IPS-18c (cell line): Measurements from ENCODE around the gene GGCX.
A peak's percentile ranks its signal among the peaks of the same experiment; 100 is the strongest.
"Not testable (repeated sequence)": the region's sequence is repeated elsewhere in the genome, so short reads cannot be mapped to it uniquely, and the experiment has no call there.

Experiments
- H3K4me3 ChIP-seq: 2 replicates; pipeline ENCODE4 v1.7.0; 2013; ENCODE audit warnings: low read depth, mild to moderate bottlenecking, low read length, moderate library complexity; ENCODE audit not compliant: insufficient read depth
- H3K9me3 ChIP-seq: one replicate; pipeline ENCODE4 v1.6.1; 2013; ENCODE audit warnings: mild to moderate bottlenecking, low read length, moderate library complexity; ENCODE audit not compliant: control insufficient read depth, insufficient read depth

The GGCX gene

GRCh38 chr2:85550486-85550885 is 10.8 kb downstream of the GGCX start:
- H3K9me3 ChIP-seq = no peaks in the 10 kb centered on the region
- H3K4me3 ChIP-seq = no peak overlapping the region

- no peak overlapping the region for H3K4me3 ChIP-seq
These were observed 11.5 kb downstream of the GGCX start for GRCh38 chr2:85549826-85550225.

GRCh38 chr2:85549095-85549494 is 12.2 kb downstream of the GGCX start:
- Histone ChIP-seq H3K4me3 (no peak overlapping the region), H3K9me3 (no peaks in the 10 kb centered on the region)

More at GRCh38 chr2:85549826-85550225, 11.5 kb downstream of the GGCX start:
- no peaks in the 10 kb centered on the region for H3K9me3 ChIP-seq

- no peaks in the 10 kb centered on the region for H3K9me3 ChIP-seq
- no peak overlapping the region for H3K4me3 ChIP-seq
These were observed 12.7 kb downstream of the GGCX start for GRCh38 chr2:85548608-85548900.

GRCh38 chr2:85547859-85548607 is 13.3 kb downstream of the GGCX start:
- Histone ChIP-seq H3K4me3 (no peak overlapping the region), H3K9me3 (no peaks in the 10 kb centered on the region)

- H3K4me3 ChIP-seq = no peak overlapping the region
These were observed 14.0 kb downstream of the GGCX start for GRCh38 chr2:85547089-85547858.

GRCh38 chr2:85545780-85546240 is 15.5 kb downstream of the GGCX start:
- Histone ChIP-seq H3K4me3 (no peak overlapping the region), H3K9me3 (no peaks in the 10 kb centered on the region)

More at GRCh38 chr2:85547089-85547858, 14.0 kb downstream of the GGCX start:
- H3K9me3 ChIP-seq = no peaks in the 10 kb centered on the region

GRCh38 chr2:85544915-85545779 is 16.1 kb downstream of the GGCX start:
- H3K4me3 ChIP-seq, H3K9me3 ChIP-seq: not testable (repeated sequence)

GRCh38 chr2:85544254-85544691 is 17.0 kb downstream of the GGCX start:
- H3K9me3 ChIP-seq, H3K4me3 ChIP-seq: not testable (repeated sequence)

GRCh38 chr2:85542777-85543176 is 18.5 kb downstream of the GGCX start:
- Histone ChIP-seq H3K4me3 (no peak overlapping the region), H3K9me3 (no peaks in the 10 kb centered on the region)

- Histone ChIP-seq H3K9me3 (no peaks in the 10 kb centered on the region), H3K4me3 (no peak overlapping the region)
These were observed 19.4 kb downstream of the GGCX start for GRCh38 chr2:85541753-85542457.

GRCh38 chr2:85541262-85541661 is 20.0 kb downstream of the GGCX start:
- Histone ChIP-seq H3K9me3 (no peaks in the 10 kb centered on the region), H3K4me3 (peak overlapping the region; percentile 100; the same call in 1 of the 2 replicates)

- Histone ChIP-seq H3K4me3 (peak overlapping the region; percentile 100), H3K9me3 (no peaks in the 10 kb centered on the region)
These were observed 21.1 kb downstream of the GGCX start for GRCh38 chr2:85540133-85540648.

GRCh38 chr2:85539361-85540132 is 21.7 kb downstream of the GGCX start:
- no peaks in the 10 kb centered on the region for H3K9me3 ChIP-seq
- H3K4me3 ChIP-seq = peak overlapping the region; percentile 100

GRCh38 chr2:85538507-85539360 is 22.6 kb downstream of the GGCX start, which contains the start of gene MAT2A:
TSS of gene MAT2A (plus strand) at chr2:85539168. CDS start at chr2:85539288, 120 bp downstream.
- H3K4me3 ChIP-seq = peak within 1 kb of the TSS; percentile 100
- no peaks in the 10 kb centered on the region for H3K9me3 ChIP-seq
